Measurements from ENCODE around the gene AJM1. TPM values are rescaled to one million over a fixed set of nuclear protein-coding genes. Genes with fewer than 3 reads are reported as not detected.

AJM1 gene
- total RNA-seq, 1 experiment from 2014 or later = 1.8 TPM

- TF ChIP-seq CTCF (conservative IDR thresholded peaks at IDR 0.05) = no peak
- Histone ChIP-seq H3K23me2 (ENCODE audit: insufficient read length, low read depth, low read length, poor library complexity, severe bottlenecking) (peaks cover 4% of the 10 kb centered on the region), H3K4ac (ENCODE audit: low read depth, low read length) (no peak overlapping the region), H2BK12ac (ENCODE audit: insufficient read length, low read depth, low read length) (no peak overlapping the region), H3K4me1 (ENCODE audit: insufficient read depth, low read length) (0 out of 2 replicates have a peak, but pooled peaks cover 3% of the 10 kb centered on the region), H2AFZ (ENCODE audit: low read length) (no peak overlapping the region), H4K91ac (ENCODE audit: insufficient read length, low read depth, low read length) (no peak overlapping the region), H3K9ac (ENCODE audit: extremely low read depth, insufficient read length, low read length) (no peak overlapping the region), H2AK5ac (ENCODE audit: insufficient read length, low read length) (no peak overlapping the region), H3K14ac (ENCODE audit: insufficient read depth, low read length) (no peak overlapping the region), H2BK15ac (ENCODE audit: low read depth, low read length) (no peak overlapping the region), H3T11ph (ENCODE audit: low read length) (no peak overlapping the region), H3K27ac (ENCODE audit: insufficient read length, low read depth, low read length) (no peak overlapping the region), H2BK20ac (ENCODE audit: low read depth, low read length, poor library complexity, severe bottlenecking) (no peak overlapping the region), H3K9me3 (ENCODE audit: control insufficient read depth, low read depth, low read length) (no peaks in the 10 kb centered on the region), H3K27me3 (ENCODE audit: insufficient read depth, low read length) (no peaks in the 10 kb centered on the region), H4K8ac (replicated peaks; ENCODE audit: insufficient read length, low read depth, low read length) (no peak overlapping the region), H3K79me2 (ENCODE audit: insufficient read depth, low read length) (peaks cover 2% of the 10 kb centered on the region; the same call in 1 of the 2 replicates), H3K56ac (ENCODE audit: insufficient read length, low read depth, low read length) (no peak overlapping the region), H4K5ac (ENCODE audit: insufficient read length, low read depth, low read length) (no peak overlapping the region), H3K18ac (ENCODE audit: insufficient read length, low read depth, low read length) (no peak overlapping the region), H3K23ac (ENCODE audit: insufficient read length, low read depth, low read length) (no peak overlapping the region), H4K20me1 (ENCODE audit: control insufficient read depth, insufficient read depth, insufficient read length) (no peaks in the 10 kb centered on the region), H2BK5ac (ENCODE audit: insufficient read length, low read length) (no peak overlapping the region), H3K79me1 (ENCODE audit: insufficient read depth, low read depth, low read length, poor library complexity, severe bottlenecking) (peaks cover 2% of the 10 kb centered on the region), H3K4me2 (ENCODE audit: insufficient read depth, insufficient read length, low read length) (no peak overlapping the region), H2BK120ac (ENCODE audit: low read depth, low read length, poor library complexity, severe bottlenecking) (no peak overlapping the region)
- peaks cover 6 to 12% of the 10 kb centered on the region in 2 experiments for H3K9me3 Mint-ChIP-seq
- H3K4me3 Mint-ChIP-seq = no peak overlapping the region
- peaks cover 18 to 50% (median 44%) of the 10 kb centered on the region in 3 experiments for H3K36me3 Mint-ChIP-seq (ENCODE audit: insufficient read depth in 1 of 3, low read depth in 3 of 3)
- H3K27ac Mint-ChIP-seq = no peak overlapping the region
- peaks cover 5 to 6% of the 10 kb centered on the region in 2 experiments for H3K4me1 Mint-ChIP-seq
- WGBS (ENCODE audit: extremely low coverage, insufficient read length, low lambda C conversion rate) = no CpG with 5 or more reads among the region's 31 CpGs
- H3K27me3 Mint-ChIP-seq (ENCODE audit: low read depth) = peaks cover 2% of the 10 kb centered on the region
- DNase-seq = no peak
These were observed 20.8 kb downstream of the AJM1 start for GRCh38 chr9:136862849-136863622.
